Muscle of arm (tissue), 12 donors: Measurements from ENCODE around the gene FIS1. TPM values are rescaled to one million over a fixed set of nuclear protein-coding genes. Genes with fewer than 3 reads are reported as not detected.
"Not testable (repeated sequence)": the region's sequence is repeated elsewhere in the genome, so short reads cannot be mapped to it uniquely, and the experiment has no call there.

Experiments used
- DNase-seq: peaks from one replicate; pipeline ENCODE4 v3.0.0-alpha.2; 2013
- polyA plus RNA-seq, 12 donors: library from polyadenylated mRNA; unstranded; fragments of 120-200 nt; gene quantifications; one replicate each; pipeline ENCODE4 v1.2.1, GENCODE V29; 2013; ENCODE audit not compliant: insufficient read length in 12 of 12

FIS1 gene
- polyA plus RNA-seq, 12 donors = 101 to 149 (median 112) TPM; not detected in 1

DNA sequence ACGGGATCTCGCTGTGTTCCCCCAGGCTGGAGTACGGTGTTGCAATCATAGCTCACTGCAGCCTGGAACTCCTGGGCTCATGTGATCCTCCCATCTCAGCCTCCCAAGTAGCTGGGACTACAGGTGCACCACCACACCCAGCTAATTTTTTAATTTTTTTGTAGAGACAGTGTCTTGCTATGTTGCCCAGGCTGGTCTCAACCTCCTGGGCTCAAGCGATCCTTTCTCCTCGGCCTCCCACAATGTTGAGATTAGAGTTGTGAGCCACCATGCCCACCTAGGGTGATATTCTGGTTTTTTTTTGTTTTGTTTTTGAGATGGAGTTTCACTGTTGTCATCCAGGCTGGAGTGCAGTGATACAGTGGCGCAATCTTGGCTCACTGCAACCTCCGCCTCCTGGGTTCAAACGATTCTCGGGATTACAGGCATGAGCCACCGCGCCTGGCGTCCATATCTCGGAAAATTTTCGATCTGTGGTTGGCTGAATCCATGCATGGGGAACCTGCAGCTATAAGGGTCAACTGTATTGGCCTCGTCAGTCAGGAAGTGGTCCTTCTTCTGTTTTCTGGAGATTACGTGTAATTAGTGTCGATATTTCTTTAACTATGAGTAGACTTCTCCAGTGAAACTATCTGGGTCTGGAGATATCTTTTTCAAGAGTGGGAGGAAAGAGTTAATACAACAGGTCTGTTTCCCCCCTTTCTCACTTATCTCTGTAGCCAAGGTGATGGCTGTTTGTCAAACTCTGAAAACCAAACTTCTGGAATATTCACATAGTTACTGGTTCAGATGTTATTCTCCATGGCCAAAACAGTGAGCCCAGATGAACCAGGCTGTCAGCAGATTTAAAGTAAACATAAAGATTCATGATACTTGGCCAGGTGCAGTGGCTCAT lies 21.0 kb upstream of the FIS1 start:
- no peak for DNase-seq

DNA sequence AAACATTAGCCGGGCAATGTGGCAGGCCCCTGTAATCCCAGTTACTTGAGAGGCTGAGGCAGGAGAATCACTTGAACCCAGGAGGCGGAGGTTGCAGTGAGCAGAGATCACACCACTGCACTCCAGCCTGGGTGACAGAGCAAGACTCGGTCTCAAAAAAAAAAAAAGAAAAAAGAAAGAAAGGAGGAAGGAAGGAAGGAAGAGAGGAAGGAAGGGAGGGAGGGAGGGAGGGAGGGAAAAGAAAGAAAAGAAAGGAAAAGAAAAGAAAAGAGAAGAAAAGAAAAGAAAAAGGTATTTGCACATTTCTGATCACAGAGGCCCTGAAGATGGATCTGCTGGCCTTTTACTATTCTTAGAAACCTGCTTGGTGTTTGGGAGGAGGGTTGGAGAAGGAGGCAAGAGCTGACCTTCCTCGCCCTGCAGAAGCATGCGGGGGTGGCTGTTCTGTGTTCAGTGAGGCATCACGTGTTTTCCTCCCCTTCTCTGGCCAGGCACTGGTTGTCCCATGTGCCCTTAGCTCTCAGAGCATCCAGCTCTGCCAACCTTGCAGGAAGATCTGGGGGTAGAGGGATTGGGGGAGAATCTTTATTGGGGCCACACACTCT lies 19.3 kb upstream of the FIS1 start:
- DNase-seq = not testable (repeated sequence)

DNA sequence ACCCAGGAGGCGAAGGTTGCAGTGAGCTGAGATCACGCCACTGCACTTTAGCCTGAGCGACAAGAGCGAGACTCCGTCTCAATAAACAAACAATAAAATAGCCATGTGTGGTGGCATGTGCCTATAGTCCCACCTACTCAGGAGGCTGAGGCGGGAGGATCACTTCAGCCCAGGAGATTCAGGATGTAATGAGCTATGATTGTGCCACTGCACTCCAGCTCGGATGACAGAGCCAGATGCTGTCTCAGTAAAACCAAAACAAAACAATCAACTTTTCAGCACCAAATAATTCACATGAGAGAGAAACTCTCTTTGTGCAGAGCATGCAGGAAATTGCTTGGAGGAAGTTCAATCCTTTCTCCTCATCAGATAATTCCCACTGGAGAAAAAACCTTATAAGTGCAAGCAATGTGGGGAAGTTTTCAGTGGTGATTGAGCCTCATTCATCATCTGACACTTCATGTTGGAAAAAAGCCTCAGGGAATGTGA lies 13.4 kb upstream of the FIS1 start:
- DNase-seq = no peak

DNA sequence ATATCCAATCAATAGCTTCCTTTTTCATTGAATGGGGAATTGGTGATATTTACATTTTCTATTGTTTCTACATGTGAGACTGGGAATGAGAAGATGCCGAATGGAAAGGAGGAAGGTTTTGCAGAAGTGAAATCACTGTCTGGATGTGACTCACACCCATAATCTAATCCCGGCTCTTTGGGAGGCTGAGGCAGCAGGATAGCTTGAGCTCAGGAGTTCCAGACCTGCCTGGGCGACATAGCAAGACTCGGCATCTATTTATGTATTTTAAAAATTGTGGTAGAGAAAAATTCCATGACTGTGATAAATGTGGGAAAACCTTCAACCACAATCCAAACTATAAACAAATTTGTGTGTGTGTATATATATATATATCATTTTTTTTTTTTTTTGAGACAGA lies 10.9 kb upstream of the FIS1 start:
- DNase-seq = no peak

DNA sequence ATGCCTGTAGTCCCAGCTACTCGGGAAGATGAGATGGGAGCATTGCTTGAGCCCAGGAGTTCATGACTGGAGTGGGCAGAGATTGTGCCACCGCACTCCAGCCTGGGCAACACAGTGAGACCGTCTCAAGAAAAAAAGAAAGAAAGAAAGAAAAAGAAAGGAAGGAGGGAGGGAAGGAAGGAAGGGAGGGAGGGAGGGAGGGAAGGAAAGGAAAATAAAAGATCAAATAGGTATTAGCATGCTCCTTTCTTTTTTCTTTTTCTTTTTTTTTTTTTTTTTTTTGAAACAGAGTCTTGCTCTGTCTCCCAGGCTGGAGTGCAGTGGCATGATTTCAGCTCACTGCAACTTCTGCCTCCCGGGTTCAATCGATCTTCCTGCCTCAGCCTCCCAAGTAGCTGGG lies 8.3 kb upstream of the FIS1 start:
- DNase-seq = not testable (repeated sequence)

DNA sequence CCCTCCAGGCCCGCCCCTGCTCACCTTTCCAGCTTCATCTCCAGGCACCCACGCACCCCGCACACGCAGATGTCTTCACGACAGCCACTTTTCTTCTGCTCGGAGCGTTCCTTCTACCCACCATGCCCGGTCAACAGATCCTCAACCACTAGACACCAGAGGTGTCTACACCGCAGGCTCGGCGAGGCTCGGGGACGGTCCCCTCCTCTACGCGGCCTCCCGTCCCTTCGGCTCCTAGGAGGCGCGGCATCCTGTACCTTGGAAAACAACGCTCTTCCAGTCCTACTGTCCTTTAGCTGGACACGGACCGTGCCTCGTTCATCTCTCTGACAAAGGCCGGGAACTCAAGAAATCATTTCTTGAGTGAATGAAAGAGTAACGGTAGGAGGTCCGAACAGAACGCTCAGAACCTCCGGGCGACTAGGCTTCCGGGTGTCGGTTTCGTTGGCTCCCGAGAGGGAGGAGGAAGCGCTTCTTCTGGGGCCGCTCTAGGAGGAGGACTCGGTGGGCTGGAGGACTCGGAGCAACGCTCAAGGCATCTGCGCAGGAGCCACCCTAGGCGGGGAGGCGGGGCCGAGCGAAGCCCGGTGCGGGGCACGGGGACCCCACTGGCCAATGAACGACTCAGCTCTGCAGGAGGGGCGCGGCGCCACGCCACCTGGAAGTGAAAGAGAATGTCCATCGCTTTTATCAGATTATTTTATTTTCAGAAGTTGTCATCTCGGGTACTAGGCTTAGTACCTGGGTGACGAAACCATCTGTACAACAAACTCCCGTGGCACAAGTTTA lies 7.2 kb upstream of the FIS1 start:
- peak; percentile 98 for DNase-seq

DNA sequence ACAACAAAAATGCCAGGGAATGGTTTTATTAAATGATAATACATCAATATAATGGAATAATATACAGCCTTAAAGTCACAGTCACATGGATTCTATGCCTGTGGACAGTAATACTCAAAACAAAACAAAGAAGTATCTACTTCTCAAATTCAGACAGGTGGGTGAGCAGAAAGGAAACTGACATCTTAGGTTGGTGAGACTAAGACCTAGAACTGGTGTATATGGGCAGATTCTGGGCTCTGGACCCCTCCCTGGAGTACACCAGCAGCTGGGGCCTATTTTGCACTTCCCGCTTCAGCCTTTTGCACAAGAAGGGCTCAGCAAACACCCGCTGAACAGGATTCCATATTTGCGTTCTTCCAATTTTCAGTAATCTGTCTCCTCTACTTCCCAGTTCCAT lies 5.4 kb upstream of the FIS1 start:
- no peak for DNase-seq

DNA sequence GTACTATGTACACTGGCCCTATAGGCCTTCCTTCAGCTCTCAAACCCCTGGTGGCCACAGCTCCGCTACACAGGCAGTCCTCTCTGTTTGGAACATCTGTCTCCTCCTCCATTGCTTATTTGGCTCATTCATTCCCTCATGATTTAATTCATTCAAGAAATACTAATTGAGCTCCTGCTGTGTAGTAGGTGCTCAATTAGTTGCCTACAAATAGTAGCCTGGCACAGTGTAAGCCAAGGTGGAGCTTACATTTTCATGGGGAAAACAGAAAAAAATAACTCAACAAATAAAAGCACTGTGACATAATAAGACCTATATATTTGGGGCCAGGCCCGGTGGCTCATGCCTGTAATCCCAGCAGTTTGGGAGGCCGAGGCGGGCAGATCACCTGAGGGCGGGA lies 3.4 kb upstream of the FIS1 start:
- DNase-seq = no peak

DNA sequence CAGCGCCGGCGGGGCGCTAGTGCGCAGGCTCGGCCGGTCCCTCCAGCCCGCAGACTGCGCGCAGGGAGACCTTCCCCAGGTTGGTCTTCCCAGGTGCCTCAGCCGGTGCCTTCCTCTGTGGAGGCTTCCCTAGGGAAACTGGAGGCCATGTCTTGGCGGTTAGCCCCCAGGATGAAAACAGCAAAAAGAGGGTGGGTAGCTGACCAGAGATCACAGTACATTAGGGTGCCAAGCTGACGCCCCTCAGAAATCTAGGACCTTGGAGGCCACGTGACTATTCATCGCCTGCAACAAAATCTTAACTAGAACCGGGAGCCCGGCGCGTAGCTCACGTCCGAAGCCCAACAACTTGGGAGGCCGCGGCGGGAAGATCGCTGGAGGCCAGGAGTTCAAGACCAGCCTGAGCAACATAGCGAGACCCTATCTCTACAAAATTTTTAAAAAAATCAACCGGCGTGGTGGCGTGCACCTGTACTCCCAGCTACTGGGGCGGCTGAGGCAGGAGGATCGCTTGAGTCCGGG lies 327 bp upstream of the FIS1 start:
- no peak for DNase-seq

DNA sequence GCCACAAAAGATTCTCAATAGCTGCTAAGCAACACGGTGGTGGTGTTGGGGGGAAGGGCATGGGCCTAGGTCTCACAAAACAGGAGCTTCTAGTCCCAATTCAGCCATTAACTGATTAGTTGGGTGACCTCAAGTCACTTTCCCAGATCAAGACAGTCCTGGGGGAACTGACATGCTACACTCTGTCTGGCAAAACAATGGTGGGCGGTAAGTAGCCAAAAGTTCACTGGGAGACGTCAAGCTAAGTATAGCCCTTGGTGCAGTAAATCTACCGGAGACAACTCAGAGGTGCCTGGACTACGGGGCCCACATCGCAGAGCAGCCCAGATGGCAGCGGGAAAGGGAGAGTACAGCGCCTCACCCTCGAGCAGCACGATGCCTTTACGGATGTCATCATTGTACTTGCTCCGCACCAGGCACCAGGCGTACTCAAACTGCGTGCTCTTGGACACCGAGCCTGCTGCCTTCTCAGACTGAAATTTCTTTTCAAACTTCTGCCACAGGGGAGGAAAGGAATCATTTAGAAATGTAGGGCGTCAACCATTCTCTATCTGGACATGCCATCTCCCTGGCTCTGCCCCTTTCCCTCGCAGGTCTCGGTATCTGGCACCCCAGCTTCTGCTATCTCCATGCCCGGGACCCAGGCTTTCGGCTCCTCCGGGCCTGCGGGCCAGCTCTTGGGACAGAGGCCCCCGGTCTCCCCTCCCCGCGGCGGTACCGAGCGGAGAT lies 1.1 kb downstream of the FIS1 start:
- no peak for DNase-seq

DNA sequence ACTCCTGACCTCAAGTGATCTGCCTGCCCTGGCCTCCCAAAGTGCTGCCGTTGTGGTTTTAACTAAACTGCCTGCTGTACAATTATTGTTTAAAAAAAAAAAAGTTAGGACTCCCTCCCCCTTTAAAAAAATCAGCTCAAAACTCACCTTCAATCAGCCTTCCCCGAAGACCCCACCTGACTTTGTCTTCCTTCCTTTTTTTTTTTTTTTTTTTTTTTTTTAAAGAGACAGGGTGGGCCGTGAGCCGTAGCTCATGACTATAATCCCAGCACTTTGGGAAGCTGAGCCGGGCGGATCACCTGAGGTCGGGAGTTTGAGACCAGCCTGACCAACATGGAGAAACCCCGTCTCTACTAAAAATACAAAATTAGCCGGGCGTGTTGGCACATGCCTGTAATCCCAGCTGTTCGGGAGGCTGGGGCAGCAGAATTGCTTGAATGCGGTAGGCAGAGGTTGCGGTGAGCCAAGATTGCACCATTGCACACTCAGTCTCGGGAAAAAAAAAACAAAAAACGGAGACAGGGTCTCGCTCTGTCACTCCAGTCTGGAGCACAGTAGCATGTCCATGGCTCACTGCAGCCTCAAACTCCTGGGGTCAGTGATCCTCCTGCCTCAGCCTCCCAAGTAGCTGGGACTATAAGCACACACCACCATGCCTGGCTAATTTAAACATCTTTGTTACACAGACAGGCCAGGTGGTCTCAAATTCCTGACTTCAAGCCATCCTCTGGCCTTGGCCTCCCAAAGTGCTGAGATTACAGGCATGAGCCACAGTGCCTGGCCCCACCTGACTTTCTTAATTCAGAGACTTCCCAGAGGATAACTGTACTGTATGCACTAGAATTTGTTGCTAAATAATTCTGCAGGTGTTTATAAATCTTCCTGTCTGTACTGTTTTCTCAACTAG lies 3.2 kb downstream of the FIS1 start:
- no peak for DNase-seq

DNA sequence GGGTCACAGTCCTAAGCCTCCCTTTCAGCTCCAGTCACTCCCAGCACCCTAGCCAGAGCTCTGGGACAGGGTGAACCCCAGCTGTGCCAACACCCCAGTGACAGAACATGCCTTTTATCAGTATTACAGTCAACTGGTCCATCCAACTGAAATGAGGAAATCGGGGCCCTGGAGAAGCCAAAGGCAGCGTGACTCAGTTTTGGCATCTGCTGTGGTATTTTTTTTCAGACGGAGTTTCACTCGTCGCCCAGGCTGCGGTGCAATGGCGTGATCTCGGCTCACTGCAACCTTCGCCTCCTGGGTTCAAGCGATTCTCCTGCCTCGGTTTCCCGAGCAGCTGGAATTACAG lies 3.9 kb downstream of the FIS1 start:
- no peak for DNase-seq

DNA sequence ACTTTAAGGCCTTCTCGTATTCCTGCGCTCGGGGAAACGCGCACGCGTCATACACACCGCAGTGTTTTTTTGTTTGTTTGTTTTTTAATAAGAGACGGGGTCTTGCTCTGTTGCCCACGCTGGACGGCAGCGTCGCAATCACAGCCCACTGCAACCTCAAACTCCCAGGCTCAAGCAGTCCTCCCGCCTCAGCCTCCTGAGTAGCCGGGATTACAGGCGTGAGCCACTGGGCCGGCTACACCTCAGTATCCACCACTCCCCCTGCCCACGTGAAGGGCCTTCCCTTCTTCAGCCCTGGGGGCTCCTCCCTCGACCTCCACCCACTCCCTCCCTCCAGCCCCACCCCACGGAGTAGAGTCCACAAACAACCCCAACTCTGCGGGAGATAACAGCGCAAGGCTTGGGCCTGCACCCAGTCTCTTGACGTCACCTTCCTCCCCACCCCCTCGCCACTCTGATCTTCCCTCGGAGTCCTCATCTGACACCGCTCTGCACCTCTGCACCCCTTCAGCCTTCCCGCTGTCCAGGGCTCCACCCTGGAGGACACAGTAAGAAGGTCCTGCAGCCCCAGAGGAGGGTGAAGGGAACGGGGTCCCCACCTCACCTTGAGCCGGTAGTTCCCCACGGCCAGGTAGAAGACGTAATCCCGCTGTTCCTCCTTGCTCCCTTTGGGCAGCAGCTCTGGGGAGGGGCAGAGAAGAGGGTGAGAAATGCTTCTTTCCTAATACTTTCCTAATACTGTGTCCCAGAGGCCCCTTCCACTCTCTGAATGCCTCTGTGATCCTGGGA lies 4.5 kb downstream of the FIS1 start:
- DNase-seq = no peak

DNA sequence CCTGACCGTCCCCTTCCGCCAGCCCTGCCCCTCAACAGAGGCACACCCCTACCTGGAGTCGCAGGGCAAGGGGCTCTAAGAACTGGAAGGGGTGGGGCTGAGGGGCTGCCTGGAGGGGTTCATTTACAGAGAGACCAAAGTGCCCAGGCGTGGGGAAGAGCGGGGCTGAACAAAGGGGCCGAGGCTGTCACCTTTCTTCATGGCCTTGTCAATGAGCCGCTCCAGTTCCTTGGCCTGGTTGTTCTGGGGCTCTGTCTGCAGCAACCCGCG lies 5.0 kb downstream of the FIS1 start:
- DNase-seq = no peak

DNA sequence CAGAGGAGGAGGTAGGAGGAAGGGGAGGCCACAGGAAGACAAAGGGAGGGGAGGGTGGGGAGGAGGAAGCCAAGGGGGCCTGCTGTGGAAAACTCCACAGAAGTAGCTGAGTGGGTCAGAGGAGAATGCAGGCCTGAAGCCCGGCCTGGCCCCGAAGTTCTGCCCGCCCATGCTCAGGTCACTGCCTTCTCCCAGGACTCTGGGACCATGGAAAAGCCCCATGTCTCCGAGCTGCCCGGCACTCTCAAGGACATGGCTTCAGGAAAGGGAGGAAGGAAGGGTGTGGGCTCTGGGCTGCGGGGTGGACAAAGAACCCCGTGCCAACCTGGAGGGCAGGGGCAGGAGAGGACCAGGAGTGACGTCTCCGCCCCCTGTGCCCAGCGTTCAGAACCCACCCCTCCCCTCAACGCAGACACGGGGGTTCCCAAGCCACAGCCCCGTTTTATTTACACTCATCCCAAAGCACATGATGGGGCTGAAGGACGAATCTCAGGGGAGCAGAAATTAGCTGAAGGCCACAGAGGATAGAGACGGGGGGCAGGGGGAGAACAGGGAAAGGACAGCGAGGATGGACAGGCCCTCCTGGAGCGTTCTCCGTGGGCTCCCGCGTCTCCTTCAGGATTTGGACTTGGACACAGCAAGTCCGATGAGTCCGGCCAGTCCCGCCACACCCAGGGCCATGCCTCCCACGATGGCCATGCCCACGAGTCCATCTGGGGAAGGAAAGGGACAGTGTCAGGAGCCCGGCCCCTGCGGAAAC lies 5.5 kb downstream of the FIS1 start:
- DNase-seq = no peak

DNA sequence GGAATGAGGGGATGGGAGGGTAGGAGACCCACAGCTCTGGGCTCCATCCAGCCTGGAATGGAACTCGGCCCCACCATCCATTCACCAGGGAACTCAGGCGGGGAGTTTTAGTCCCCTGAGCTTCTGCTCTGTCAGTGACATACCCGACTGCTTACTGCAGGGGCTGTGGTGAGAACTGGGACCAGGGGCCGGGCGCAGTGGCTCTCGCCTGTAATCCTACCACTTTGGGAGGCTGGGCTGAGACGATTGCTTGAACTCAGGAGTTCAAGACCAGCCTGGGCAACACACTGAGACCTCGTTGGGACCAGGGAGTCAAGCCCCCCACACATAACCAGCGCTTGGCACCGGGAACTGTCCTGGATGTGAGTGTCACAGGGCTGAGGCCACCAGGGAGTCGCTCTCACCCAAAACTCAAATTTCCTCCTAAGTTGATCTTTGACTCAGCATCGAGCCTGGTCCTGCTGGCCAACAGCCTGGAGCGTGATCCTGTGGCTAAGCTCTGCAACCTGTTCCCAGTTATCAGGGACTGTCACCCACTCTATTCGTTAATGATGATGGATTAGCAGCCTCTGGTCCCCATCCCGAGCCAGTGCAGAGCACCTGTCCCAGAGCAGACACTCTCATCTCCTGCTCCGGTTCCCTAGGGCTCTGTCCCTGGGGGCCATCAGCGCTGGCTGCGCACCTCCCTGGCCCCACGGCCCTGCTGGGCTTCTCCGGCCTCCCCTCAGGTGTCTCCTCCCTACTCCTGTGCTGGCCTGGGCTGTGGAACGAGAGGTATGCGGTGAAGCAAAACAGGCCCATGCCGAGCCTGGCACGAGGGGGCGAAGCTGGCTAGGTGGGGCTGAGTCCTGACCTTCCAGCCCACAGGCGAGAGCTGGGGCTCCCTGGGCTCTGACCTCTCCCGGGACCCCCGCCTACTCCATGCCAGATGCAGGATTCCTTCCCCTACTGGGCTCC lies 6.4 kb downstream of the FIS1 start:
- DNase-seq = no peak

DNA sequence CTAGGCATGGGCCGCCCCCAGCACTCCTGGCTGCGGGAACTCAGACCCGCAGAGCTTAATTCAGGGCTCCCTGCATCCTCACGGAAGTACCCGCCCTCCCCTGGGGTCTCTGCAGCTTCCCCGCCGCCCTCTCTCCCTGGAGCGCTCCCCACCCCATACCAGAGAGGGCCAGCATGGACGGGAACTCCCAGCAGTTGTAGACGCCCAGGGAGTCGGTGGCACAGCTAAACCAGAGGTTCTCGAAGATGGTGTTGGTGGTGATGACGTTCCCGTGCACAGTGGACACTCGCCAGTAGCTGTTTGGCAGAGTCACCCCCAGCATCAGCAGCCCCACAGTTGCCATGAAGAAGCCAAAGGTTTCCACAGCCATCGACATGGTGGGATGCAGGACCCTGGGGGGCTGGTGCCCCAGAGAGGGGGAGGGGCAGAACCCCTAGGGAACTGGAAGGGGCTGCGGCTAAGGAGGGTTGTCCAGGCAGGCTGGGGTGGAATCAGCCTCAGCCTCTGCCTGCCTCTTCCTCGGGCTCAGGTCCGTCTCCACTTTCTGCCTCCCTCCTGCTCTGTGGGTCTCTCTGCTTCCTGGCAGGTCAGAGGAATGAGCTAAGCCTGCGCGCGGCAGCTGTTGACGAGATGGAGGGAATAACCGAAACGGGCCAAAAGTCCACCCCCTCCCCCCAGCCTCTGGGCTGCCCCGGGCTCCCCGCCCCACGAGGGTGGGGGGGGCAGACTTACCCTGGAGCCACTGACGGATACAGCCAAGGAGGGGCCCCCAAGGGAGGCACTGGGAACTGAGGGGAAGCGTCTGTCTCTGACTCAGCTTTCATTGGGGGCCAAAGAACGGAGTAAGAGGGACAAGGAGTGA lies 7.4 kb downstream of the FIS1 start, which contains the start of gene CLDN15:
CLDN15 (minus strand) TSS at position 597 of the 862 bp plus-strand sequence; CDS start at position 376, 221 bp downstream.
- DNase-seq = peak; percentile 70
